HEK293T (cell line): ENCODE data around the gene GRIA2.
"Not testable (repeated sequence)": the region's sequence is repeated elsewhere in the genome, so short reads cannot be mapped to it uniquely, and the experiment has no call there.

Experiments used
- CTCF ChIA-PET: fragments of 350-600 bp; formaldehyde crosslinking; extraction: SDS; loops from one replicate; lab custom pipeline; 2021; ENCODE audit warnings: antibody characterized with exemption, inconsistent platforms; lab: Yijun Ruan, JAX
- POLR2A ChIA-PET: fragments of 350-600 bp; formaldehyde crosslinking; extraction: SDS; loops from one replicate; lab custom pipeline; 2020; ENCODE audit warnings: antibody characterized with exemption, inconsistent platforms; lab: Yijun Ruan, JAX
- DNase-seq: peaks from one replicate; pipeline ENCODE4 v3.0.0; 2012; ENCODE audit warnings: mixed read lengths; ENCODE audit errors: extremely low spot score
- ARNT ChIP-seq: fragments of 450-650 bp; IDR thresholded peaks from 2 replicates; pipeline ENCODE4 v1.6.1; 2017; ENCODE audit warnings: mild to moderate bottlenecking
- BHLHE40 ChIP-seq: fragments of 450-650 bp; IDR thresholded peaks from 2 replicates; pipeline ENCODE4 v1.6.1; 2016; ENCODE audit warnings: mild to moderate bottlenecking, moderate library complexity, borderline replicate concordance
- CTBP1 ChIP-seq: fragments of 450-650 bp; IDR thresholded peaks from 2 replicates; pipeline ENCODE4 v1.6.1; 2016; ENCODE audit warnings: borderline replicate concordance
- ELF4 ChIP-seq: fragments of 450-650 bp; IDR thresholded peaks from 2 replicates; pipeline ENCODE4 v1.6.1; 2017; ENCODE audit warnings: antibody characterized with exemption
- FOXA1 ChIP-seq: fragments of 450-650 bp; IDR thresholded peaks from 2 replicates; pipeline ENCODE4 v1.6.1; 2016; ENCODE audit warnings: mild to moderate bottlenecking
- FOXK2 ChIP-seq: fragments of 450-650 bp; IDR thresholded peaks from 2 replicates; pipeline ENCODE4 v1.6.1; 2016; ENCODE audit warnings: mild to moderate bottlenecking
- FOXM1 ChIP-seq: fragments of 450-650 bp; IDR thresholded peaks from 2 replicates; pipeline ENCODE4 v1.6.1; 2017; ENCODE audit warnings: mild to moderate bottlenecking, borderline replicate concordance
- HDGF ChIP-seq: fragments of 450-650 bp; IDR thresholded peaks from 2 replicates; pipeline ENCODE4 v1.6.1; 2017; ENCODE audit warnings: antibody characterized with exemption, borderline replicate concordance
- L3MBTL2 ChIP-seq: fragments of 450-650 bp; conservative IDR thresholded peaks from 2 replicates; pipeline ENCODE4 v1.6.1; 2016; ENCODE audit warnings: mild to moderate bottlenecking
- LEF1 ChIP-seq: fragments of 450-650 bp; IDR thresholded peaks from 2 replicates; pipeline ENCODE4 v1.6.1; 2017; ENCODE audit warnings: mild to moderate bottlenecking, borderline replicate concordance
- NFRKB ChIP-seq: fragments of 450-650 bp; IDR thresholded peaks from 2 replicates; pipeline ENCODE4 v1.6.1; 2016; ENCODE audit warnings: mild to moderate bottlenecking, moderate library complexity
- SP1 ChIP-seq: fragments of 450-650 bp; IDR thresholded peaks from 2 replicates; pipeline ENCODE4 v1.6.1; 2017
- SUZ12 ChIP-seq: fragments of 450-650 bp; IDR thresholded peaks from 2 replicates; pipeline ENCODE4 v1.6.1; 2016; ENCODE audit warnings: mild to moderate bottlenecking
- TARDBP ChIP-seq: fragments of 450-650 bp; IDR thresholded peaks from 2 replicates; pipeline ENCODE4 v1.6.1; 2016
- ZNF384 ChIP-seq: fragments of 450-650 bp; IDR thresholded peaks from 2 replicates; pipeline ENCODE4 v1.6.1; 2016
- TF ChIP-seq, protein P1 (sequence below): fragments of 450-650 bp; IDR thresholded peaks from 2 replicates; pipeline ENCODE4 v1.6.1; 2016

The GRIA2 gene

DNA sequence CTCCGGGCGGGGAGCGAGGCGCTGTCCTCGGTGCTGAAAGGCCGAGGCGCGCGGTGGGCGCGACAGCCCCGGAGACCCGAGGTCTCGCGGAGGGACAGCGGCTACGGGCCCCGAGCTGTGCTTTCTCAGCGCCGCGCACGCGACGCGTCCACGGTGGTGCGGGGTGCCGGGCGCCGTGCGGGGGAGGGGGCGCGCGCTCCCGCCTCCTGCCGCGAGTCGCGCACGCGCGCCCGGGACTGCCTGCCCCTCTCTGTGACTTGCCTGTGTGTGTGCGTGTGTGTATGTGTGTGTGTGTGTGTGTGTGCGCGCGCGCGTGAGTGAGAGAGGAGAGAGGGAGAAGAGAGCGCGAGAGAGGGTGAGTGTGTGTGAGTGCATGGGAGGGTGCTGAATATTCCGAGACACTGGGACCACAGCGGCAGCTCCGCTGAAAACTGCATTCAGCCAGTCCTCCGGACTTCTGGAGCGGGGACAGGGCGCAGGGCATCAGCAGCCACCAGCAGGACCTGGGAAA is at the start of gene GRIA2:
GRIA2 (plus strand) TSS at position 358 of the 511 bp plus-strand sequence. CDS start 315 bp downstream, outside the sequence.
- TF ChIP-seq FOXA1 (no peak), SP1 (no peak), SUZ12 (no peak), FOXK2 (no peak), ARNT (0 out of 2 replicates have a peak, but pooled peaks have one; percentile 23), L3MBTL2 (no peak), FOXM1 (no peak), ZNF384 (no peak), LEF1 (peak; percentile 76; the same call in 1 of the 2 replicates), TARDBP (no peak), BHLHE40 (no peak)
- TF ChIP-seq, protein P1, sequence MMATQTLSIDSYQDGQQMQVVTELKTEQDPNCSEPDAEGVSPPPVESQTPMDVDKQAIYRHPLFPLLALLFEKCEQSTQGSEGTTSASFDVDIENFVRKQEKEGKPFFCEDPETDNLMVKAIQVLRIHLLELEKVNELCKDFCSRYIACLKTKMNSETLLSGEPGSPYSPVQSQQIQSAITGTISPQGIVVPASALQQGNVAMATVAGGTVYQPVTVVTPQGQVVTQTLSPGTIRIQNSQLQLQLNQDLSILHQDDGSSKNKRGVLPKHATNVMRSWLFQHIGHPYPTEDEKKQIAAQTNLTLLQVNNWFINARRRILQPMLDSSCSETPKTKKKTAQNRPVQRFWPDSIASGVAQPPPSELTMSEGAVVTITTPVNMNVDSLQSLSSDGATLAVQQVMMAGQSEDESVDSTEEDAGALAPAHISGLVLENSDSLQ, result no peak
- ChIA-PET CTCF (interaction anchor here (0.7 kb wide), 1 partner anchor 999 kb away, joined by 3 read pairs; no protein-coding TSS in a partner anchor), POLR2A (no interaction called here)
- DNase-seq, result peak; percentile 80

DNA sequence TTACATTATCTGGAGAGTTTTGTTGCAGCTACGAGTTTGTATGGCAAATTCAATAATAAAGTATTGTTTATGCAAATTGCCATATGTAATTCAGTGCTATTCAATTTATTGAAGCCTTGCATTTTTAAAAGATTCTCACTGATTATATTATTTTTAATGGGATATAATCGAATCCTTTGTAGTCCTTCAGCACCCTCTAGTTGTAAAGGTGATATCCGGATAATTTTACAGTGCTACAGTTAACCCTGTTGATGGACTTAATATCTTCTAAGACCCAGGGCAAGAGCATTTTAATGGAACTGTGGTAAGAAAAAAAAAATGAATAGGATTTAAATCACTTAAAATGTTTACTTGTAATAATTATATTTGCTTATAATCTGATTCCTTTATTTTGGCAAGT is 48.5 kb upstream of the GRIA2 start:
- TF ChIP-seq FOXM1, result no peak
- TF ChIP-seq FOXK2, result no peak
- no peak for TF ChIP-seq BHLHE40
- no peak for TF ChIP-seq SP1
- no peak for TF ChIP-seq HDGF
- TF ChIP-seq SUZ12, result no peak
- no peak for TF ChIP-seq FOXA1
- TF ChIP-seq, protein P1, result no peak
- no peak for TF ChIP-seq ZNF384
- no peak for TF ChIP-seq CTBP1
- no peak for TF ChIP-seq LEF1
- no peak for TF ChIP-seq L3MBTL2
- no peak for TF ChIP-seq NFRKB
- TF ChIP-seq ELF4, result no peak
- TF ChIP-seq TARDBP, result no peak
- TF ChIP-seq ARNT, result no peak
- ChIA-PET POLR2A (no interaction called here), CTCF (no interaction called here)
- no peak for DNase-seq

DNA sequence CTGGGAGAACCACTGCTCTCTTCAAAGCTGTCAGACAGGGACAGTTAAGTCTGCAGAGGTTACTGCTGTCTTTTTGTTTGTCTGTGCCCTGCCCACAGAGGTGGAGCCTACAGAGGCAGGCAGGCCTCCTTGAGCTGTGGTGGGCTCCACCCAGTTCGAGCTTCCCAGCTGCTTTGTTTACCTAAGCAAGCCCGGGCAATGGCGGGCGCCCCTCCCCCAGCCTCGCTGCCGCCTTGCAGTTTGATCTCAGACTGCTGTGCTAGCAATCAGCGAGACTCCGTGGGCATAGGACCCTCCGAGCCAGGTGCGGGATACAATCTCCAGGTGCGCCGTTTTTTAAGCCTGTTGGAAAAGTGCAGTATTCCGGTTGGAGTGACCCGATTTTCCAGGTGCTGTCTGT is 40.3 kb upstream of the GRIA2 start:
- DNase-seq, CTCF ChIA-PET, POLR2A ChIA-PET: not testable (repeated sequence)

GRCh38 chr4:157184300-157184699 is 36.2 kb upstream of the GRIA2 start:
- no peak for DNase-seq
- TF ChIP-seq ZNF384, result no peak
- no peak for TF ChIP-seq FOXA1
- no peak for TF ChIP-seq CTBP1
- TF ChIP-seq FOXK2, result no peak
- TF ChIP-seq BHLHE40, result no peak
- no peak for TF ChIP-seq HDGF
- no peak for TF ChIP-seq NFRKB
- TF ChIP-seq LEF1, result no peak
- TF ChIP-seq SUZ12, result no peak
- no peak for TF ChIP-seq ARNT
- no peak for TF ChIP-seq TARDBP
- no peak for TF ChIP-seq SP1
- no peak for TF ChIP-seq ELF4
- TF ChIP-seq FOXM1, result no peak
- no peak for TF ChIP-seq L3MBTL2
- ChIA-PET POLR2A (no interaction called here), CTCF (no interaction called here)

GRCh38 chr4:157185363-157185762 is 35.2 kb upstream of the GRIA2 start:
- TF ChIP-seq FOXK2, result no peak
- no peak for TF ChIP-seq FOXM1
- TF ChIP-seq ELF4, result no peak
- no peak for TF ChIP-seq FOXA1
- TF ChIP-seq CTBP1, result no peak
- TF ChIP-seq L3MBTL2, result no peak
- TF ChIP-seq TARDBP, result no peak
- TF ChIP-seq BHLHE40, result no peak
- TF ChIP-seq SUZ12, result no peak
- TF ChIP-seq LEF1, result no peak
- TF ChIP-seq, protein P1, result no peak
- TF ChIP-seq HDGF, result no peak
- TF ChIP-seq SP1, result no peak
- no peak for TF ChIP-seq ARNT
- TF ChIP-seq ZNF384, result no peak
- TF ChIP-seq NFRKB, result no peak
- POLR2A ChIA-PET, result no interaction called here
- DNase-seq, result no peak
- CTCF ChIA-PET, result no interaction called here

GRCh38 chr4:157195374-157195773 is 25.2 kb upstream of the GRIA2 start:
- ChIA-PET CTCF (no interaction called here), POLR2A (no interaction called here)
- no peak for TF ChIP-seq ARNT
- no peak for TF ChIP-seq ELF4
- TF ChIP-seq, protein P1, result no peak
- no peak for TF ChIP-seq SUZ12
- TF ChIP-seq FOXA1, result no peak
- no peak for TF ChIP-seq HDGF
- no peak for TF ChIP-seq FOXM1
- no peak for TF ChIP-seq BHLHE40
- no peak for DNase-seq
